ENCODE measurements around the gene EXD3. TPM values are rescaled to one million over a fixed set of nuclear protein-coding genes. Genes with fewer than 3 reads are reported as not detected.

The EXD3 gene
- total RNA-seq, 2 experiments from 2014 or later: 20.8 to 27.0 TPM

- Histone ChIP-seq H3K4me1 (ENCODE audit: insufficient read depth, low read length, poor library complexity, severe bottlenecking) (peaks cover 18% of the 10 kb centered on the region), H3K4me3 (ENCODE audit: low read depth, low read length, poor library complexity, severe bottlenecking) (no peak overlapping the region), H3K27ac (ENCODE audit: low read depth, low read length, poor library complexity, severe bottlenecking) (no peak overlapping the region), H4K20me1 (ENCODE audit: insufficient read depth, low read length) (no peaks in the 10 kb centered on the region), H3K4me2 (ENCODE audit: low read length) (no peak overlapping the region), H3K79me2 (ENCODE audit: insufficient read depth, low read depth, low read length) (no peaks in the 10 kb centered on the region), H2AFZ (ENCODE audit: low read length) (no peak overlapping the region), H3K36me3 (ENCODE audit: insufficient read depth, low read length) (no peaks in the 10 kb centered on the region), H3K9me2 (ENCODE audit: insufficient read depth, low read length) (no peaks in the 10 kb centered on the region), H3K9me3 (ENCODE audit: low read length) (no peaks in the 10 kb centered on the region)
- TF ChIP-seq CTCF (conservative IDR thresholded peaks at IDR 0.05; ENCODE audit: low read length) (no peak), EZH2phosphoT487 (IDR thresholded peaks at IDR 0.05; ENCODE audit: borderline replicate concordance, low read depth, low read length) (no peak)
- POLR2A ChIA-PET: interaction anchor here (0.6 kb wide), 1 partner anchor 316 kb away, joined by 6 read pairs; no protein-coding TSS in a partner anchor
- BruUV-seq (replicated peaks): no TSS peak
- intact Hi-C loops (cut with micrococcal nuclease; ENCODE audit: unreplicated experiment): no loop called here
- CTCF ChIA-PET (ENCODE audit: unreplicated experiment): no interaction called here
- DNase-seq (ENCODE audit: low spot score): no peak
These were observed 4.7 kb upstream of the EXD3 start for GRCh38 chr9:137427454-137428310.

GRCh38 chr9:137426018-137426681 is 3.2 kb upstream of the EXD3 start:
- H3K27ac ChIP-seq (ENCODE audit: low read depth, low read length, poor library complexity, severe bottlenecking): no peak overlapping the region
- POLR2A ChIA-PET: no interaction called here
- intact Hi-C loops (cut with micrococcal nuclease; ENCODE audit: unreplicated experiment): no loop called here

More at GRCh38 chr9:137426018-137426681, 3.2 kb upstream of the EXD3 start:
- Histone ChIP-seq H3K4me1 (ENCODE audit: insufficient read depth, low read length, poor library complexity, severe bottlenecking) (peaks cover 27% of the 10 kb centered on the region), H3K4me3 (ENCODE audit: low read depth, low read length, poor library complexity, severe bottlenecking) (no peak overlapping the region), H3K79me2 (ENCODE audit: insufficient read depth, low read depth, low read length) (peaks cover 13% of the 10 kb centered on the region; the same call in 1 of the 2 replicates), H3K9me3 (ENCODE audit: low read length) (no peaks in the 10 kb centered on the region), H3K4me2 (ENCODE audit: low read length) (no peak overlapping the region), H3K36me3 (ENCODE audit: insufficient read depth, low read length) (no peaks in the 10 kb centered on the region), H3K9me2 (ENCODE audit: insufficient read depth, low read length) (no peaks in the 10 kb centered on the region), H2AFZ (ENCODE audit: low read length) (no peak overlapping the region), H4K20me1 (ENCODE audit: insufficient read depth, low read length) (no peaks in the 10 kb centered on the region)
- DNase-seq (ENCODE audit: low spot score): no peak
- no peak for TF ChIP-seq CTCF (conservative IDR thresholded peaks at IDR 0.05; ENCODE audit: low read length)
- no peak for TF ChIP-seq EZH2phosphoT487 (IDR thresholded peaks at IDR 0.05; ENCODE audit: borderline replicate concordance, low read depth, low read length)
- BruUV-seq (replicated peaks): no TSS peak
- CTCF ChIA-PET (ENCODE audit: unreplicated experiment): no interaction called here
